ENCODE results near the gene NR3C1.

NR3C1 gene

GRCh38 chr5:143398451-143399237, 4.8 kb downstream of the NR3C1 start:
- peaks cover 63% of the 10 kb centered on the region for H3K4me1 Mint-ChIP-seq
- peaks cover 26% of the 10 kb centered on the region for H3K36me3 Mint-ChIP-seq (ENCODE audit: low read depth)
- H3K27ac Mint-ChIP-seq, result peak overlapping the region in 1 of 3 experiments; percentile 44
- H3K4me3 Mint-ChIP-seq, result peak overlapping the region; percentile 47 to 97 (median 96)
- no peak for TF ChIP-seq CTCF (IDR thresholded peaks at IDR 0.05; ENCODE audit: unreplicated experiment in 3 of 3)
- peaks cover 16% of the 10 kb centered on the region for H3K27me3 Mint-ChIP-seq (ENCODE audit: low read depth)
- no peaks in the 10 kb centered on the region for H3K9me3 Mint-ChIP-seq

- no peaks in the 10 kb centered on the region for H3K9me3 Mint-ChIP-seq
- H3K27me3 Mint-ChIP-seq (ENCODE audit: low read depth), result peaks cover 16% of the 10 kb centered on the region
- TF ChIP-seq CTCF (IDR thresholded peaks at IDR 0.05; ENCODE audit: unreplicated experiment in 3 of 3), result no peak
- H3K4me1 Mint-ChIP-seq, result peaks cover 63% of the 10 kb centered on the region
- H3K4me3 Mint-ChIP-seq, result peak overlapping the region; percentile 19 to 97 (median 69)
- peaks cover 26% of the 10 kb centered on the region for H3K36me3 Mint-ChIP-seq (ENCODE audit: low read depth)
- no peak overlapping the region for H3K27ac Mint-ChIP-seq
These were observed 5.5 kb downstream of the NR3C1 start for GRCh38 chr5:143398053-143398355.

GRCh38 chr5:143397302-143398052, 6.0 kb downstream of the NR3C1 start:
- no peak overlapping the region for H3K27ac Mint-ChIP-seq
- no peaks in the 10 kb centered on the region for H3K9me3 Mint-ChIP-seq

GRCh38 chr5:143396353-143396940, 7.0 kb downstream of the NR3C1 start:
- no peaks in the 10 kb centered on the region for H3K9me3 Mint-ChIP-seq
- H3K27me3 Mint-ChIP-seq (ENCODE audit: low read depth), result peaks cover 9% of the 10 kb centered on the region
- TF ChIP-seq CTCF (IDR thresholded peaks at IDR 0.05; ENCODE audit: unreplicated experiment in 3 of 3), result no peak
- peak overlapping the region in 2 of 3 experiments; percentile 54 to 79 for H3K4me3 Mint-ChIP-seq
- peaks cover 25% of the 10 kb centered on the region for H3K36me3 Mint-ChIP-seq (ENCODE audit: low read depth)
- H3K27ac Mint-ChIP-seq, result no peak overlapping the region
- H3K4me1 Mint-ChIP-seq, result peaks cover 54% of the 10 kb centered on the region

More at GRCh38 chr5:143397302-143398052, 6.0 kb downstream of the NR3C1 start:
- Mint-ChIP-seq H3K4me3 (peak overlapping the region in 2 of 3 experiments; percentile 69 to 97), H3K4me1 (peaks cover 63% of the 10 kb centered on the region), H3K27me3 (ENCODE audit: low read depth) (peaks cover 16% of the 10 kb centered on the region), H3K36me3 (ENCODE audit: low read depth) (peaks cover 26% of the 10 kb centered on the region)
- TF ChIP-seq CTCF (IDR thresholded peaks at IDR 0.05; ENCODE audit: unreplicated experiment in 3 of 3), result no peak

GRCh38 chr5:143395638-143396352, 7.7 kb downstream of the NR3C1 start:
- Mint-ChIP-seq H3K4me1 (peaks cover 47% of the 10 kb centered on the region), H3K9me3 (no peaks in the 10 kb centered on the region)

More at GRCh38 chr5:143395638-143396352, 7.7 kb downstream of the NR3C1 start:
- Mint-ChIP-seq H3K27me3 (ENCODE audit: low read depth) (peaks cover 8% of the 10 kb centered on the region), H3K4me3 (peak overlapping the region in 2 of 3 experiments; percentile 54 to 79), H3K27ac (no peak overlapping the region), H3K36me3 (ENCODE audit: low read depth) (peaks cover 20% of the 10 kb centered on the region)
- TF ChIP-seq CTCF (IDR thresholded peaks at IDR 0.05; ENCODE audit: unreplicated experiment in 3 of 3), result no peak
